Neural progenitor cell (in vitro differentiated cells): ENCODE results near the gene TMEM247. TPM values are rescaled to one million over a fixed set of nuclear protein-coding genes. Genes with fewer than 3 reads are reported as not detected.

Experiments
- DNase-seq: peaks from one replicate; pipeline ENCODE4 v3.0.0-alpha.2; 2016; ENCODE audit warnings: low spot score
- H2AFZ ChIP-seq: fragments of 200-600 bp; sonication (generic); replicated peaks from 2 replicates; pipeline ENCODE4 v1.6.1; 2016; ENCODE audit warnings: antibody characterized with exemption
- H3F3A ChIP-seq: fragments of 200-600 bp; sonication (generic); 2 replicates; pipeline ENCODE4 v1.6.1; 2016; ENCODE audit warnings: antibody characterized with exemption, low read depth
- H3K27ac ChIP-seq: fragments of 200-600 bp; sonication (generic); 2 replicates; pipeline ENCODE4 v1.5.1; 2016; ENCODE audit warnings: mild to moderate bottlenecking
- H3K27me3 ChIP-seq: fragments of 200-600 bp; sonication (generic); 2 replicates; pipeline ENCODE4 v1.6.1; 2016; ENCODE audit warnings: mild to moderate bottlenecking, moderate library complexity
- H3K36me3 ChIP-seq: fragments of 200-600 bp; sonication (generic); 2 replicates; pipeline ENCODE4 v1.5.1; 2016
- H3K4me1 ChIP-seq: fragments of 200-600 bp; sonication (generic); 2 replicates; pipeline ENCODE4 v1.6.1; 2016; ENCODE audit warnings: mixed run types
- H3K4me2 ChIP-seq: fragments of 200-600 bp; sonication (generic); 2 replicates; pipeline ENCODE4 v1.6.1; 2016
- H3K4me3 ChIP-seq: fragments of 200-600 bp; sonication (generic); 2 replicates; pipeline ENCODE4 v1.5.1; 2016
- H3K79me2 ChIP-seq: fragments of 200-600 bp; sonication (generic); 2 replicates; pipeline ENCODE4 v1.6.1; 2016; ENCODE audit warnings: low read depth
- H3K9ac ChIP-seq: fragments of 200-600 bp; sonication (generic); 2 replicates; pipeline ENCODE4 v1.6.1; 2016
- H3K9me3 ChIP-seq: fragments of 200-600 bp; sonication (generic); 2 replicates; pipeline ENCODE4 v1.5.1; 2016; ENCODE audit warnings: low read depth
- H4K20me1 ChIP-seq: fragments of 200-600 bp; sonication (generic); 2 replicates; pipeline ENCODE4 v1.6.1; 2016; ENCODE audit warnings: low read depth
- H3K27ac Mint-ChIP-seq: 3 replicates; pipeline ENCODE4 v1.8.0; 2021; ENCODE audit warnings: mixed read lengths
- H3K27me3 Mint-ChIP-seq: 2 replicates; pipeline ENCODE4 v1.8.0; 2022; ENCODE audit warnings: low read depth, mild to moderate bottlenecking, inconsistent platforms, moderate library complexity, mixed read lengths; ENCODE audit not compliant: insufficient read depth
- H3K36me3 Mint-ChIP-seq: 3 replicates; pipeline ENCODE4 v1.8.0; 2021; ENCODE audit warnings: mixed read lengths
- H3K4me1 Mint-ChIP-seq: 3 replicates; pipeline ENCODE4 v1.8.0; 2021; ENCODE audit warnings: mixed read lengths
- H3K4me3 Mint-ChIP-seq: 3 replicates; pipeline ENCODE4 v1.8.0; 2021; ENCODE audit warnings: mild to moderate bottlenecking, moderate library complexity, mixed read lengths
- H3K9me3 Mint-ChIP-seq: 3 replicates; pipeline ENCODE4 v1.8.0; 2020; ENCODE audit warnings: mixed read lengths
- CTCF ChIP-seq: fragments of 200-600 bp; sonication (generic); IDR thresholded peaks from 2 replicates; pipeline ENCODE4 v1.5.1; 2017; ENCODE audit warnings: antibody characterized with exemption, mild to moderate bottlenecking
- EZH2 ChIP-seq: fragments of 200-600 bp; sonication (generic); IDR thresholded peaks from 2 replicates; pipeline ENCODE4 v1.6.1; 2017; ENCODE audit warnings: antibody characterized with exemption, mild to moderate bottlenecking, moderate library complexity
- EZH2phosphoT487 ChIP-seq: fragments of 200-600 bp; sonication (generic); IDR thresholded peaks from 2 replicates; pipeline ENCODE4 v1.6.1; 2017; ENCODE audit warnings: antibody characterized with exemption
- total RNA-seq: library from RNA; depleted of rRNA; stranded (reverse); fragments of >200 nt; gene quantifications from 2 replicates; pipeline ENCODE4 v1.2.3, GENCODE V29; 2015; ENCODE audit warnings: low replicate concordance

The TMEM247 gene
- total RNA-seq, 1 donor from 2014 or later, result not detected

- Mint-ChIP-seq H3K27ac (no peak overlapping the region), H3K4me3 (no peak overlapping the region), H3K27me3 (peaks cover 4% of the 10 kb centered on the region), H3K9me3 (peaks cover 3% of the 10 kb centered on the region), H3K36me3 (no peaks in the 10 kb centered on the region), H3K4me1 (no peaks in the 10 kb centered on the region)
- Histone ChIP-seq H3K4me1 (peaks cover 9% of the 10 kb centered on the region), H3K36me3 (no peaks in the 10 kb centered on the region), H3F3A (no peaks in the 10 kb centered on the region), H3K27ac (no peak overlapping the region), H3K27me3 (no peaks in the 10 kb centered on the region), H4K20me1 (no peaks in the 10 kb centered on the region), H3K4me3 (no peak overlapping the region), H3K9me3 (no peaks in the 10 kb centered on the region), H2AFZ (no peak overlapping the region), H3K79me2 (no peaks in the 10 kb centered on the region), H3K4me2 (no peak overlapping the region), H3K9ac (no peak overlapping the region)
- DNase-seq, result no peak
- no peak for TF ChIP-seq CTCF
- no peak for TF ChIP-seq EZH2
- TF ChIP-seq EZH2phosphoT487, result no peak
These were observed 28.1 kb upstream of the TMEM247 start for GRCh38 chr2:46451131-46451711.

- Mint-ChIP-seq H3K4me1 (peaks cover 3% of the 10 kb centered on the region), H3K27ac (no peak overlapping the region), H3K9me3 (no peaks in the 10 kb centered on the region), H3K27me3 (peaks cover 5% of the 10 kb centered on the region), H3K36me3 (no peaks in the 10 kb centered on the region), H3K4me3 (no peak overlapping the region)
- Histone ChIP-seq H3K9me3 (no peaks in the 10 kb centered on the region), H3K36me3 (no peaks in the 10 kb centered on the region), H4K20me1 (no peaks in the 10 kb centered on the region), H2AFZ (no peak overlapping the region), H3K79me2 (no peaks in the 10 kb centered on the region), H3K27ac (no peak overlapping the region), H3K4me1 (no peaks in the 10 kb centered on the region), H3K4me2 (no peak overlapping the region), H3K9ac (no peak overlapping the region), H3K4me3 (no peak overlapping the region), H3K27me3 (no peaks in the 10 kb centered on the region), H3F3A (no peaks in the 10 kb centered on the region)
- TF ChIP-seq EZH2phosphoT487 (no peak), EZH2 (no peak), CTCF (no peak)
- no peak for DNase-seq
These were observed 22.6 kb upstream of the TMEM247 start for GRCh38 chr2:46456789-46457188.

- Histone ChIP-seq H2AFZ (no peak overlapping the region), H3F3A (no peaks in the 10 kb centered on the region), H4K20me1 (no peaks in the 10 kb centered on the region), H3K4me1 (no peaks in the 10 kb centered on the region), H3K9ac (no peak overlapping the region), H3K4me2 (no peak overlapping the region), H3K79me2 (no peaks in the 10 kb centered on the region), H3K27me3 (no peaks in the 10 kb centered on the region), H3K27ac (no peak overlapping the region), H3K9me3 (no peaks in the 10 kb centered on the region), H3K4me3 (no peak overlapping the region), H3K36me3 (no peaks in the 10 kb centered on the region)
- Mint-ChIP-seq H3K36me3 (no peaks in the 10 kb centered on the region), H3K27me3 (peaks cover 5% of the 10 kb centered on the region), H3K4me3 (peak overlapping the region; percentile 48), H3K4me1 (peaks cover 3% of the 10 kb centered on the region), H3K27ac (no peak overlapping the region), H3K9me3 (no peaks in the 10 kb centered on the region)
- TF ChIP-seq EZH2, result no peak
- no peak for TF ChIP-seq EZH2phosphoT487
- TF ChIP-seq CTCF, result no peak
- DNase-seq, result no peak
These were observed 20.4 kb upstream of the TMEM247 start for GRCh38 chr2:46458763-46459500.
